A673 (cell line): ENCODE data around the gene SIVA1. TPM values are rescaled to one million over a fixed set of nuclear protein-coding genes. Genes with fewer than 3 reads are reported as not detected.

Experiments
- BruUV-seq: library from RNA; stranded (reverse); fragments of 400-500 nt; replicated peaks from 2 replicates; lab custom pipeline; 2021; lab: Mats Ljungman, UMichigan
- CTCF ChIA-PET: fragments of 300-600 bp; sonication (Branson Sonifier 250); formaldehyde crosslinking; loops from one replicate; lab custom pipeline; 2022; ENCODE audit warnings: antibody characterized with exemption; lab: Charles Lee
- POLR2A ChIA-PET: fragments of 300-600 bp; sonication (Branson Sonifier 250); formaldehyde crosslinking; loops from one replicate; lab custom pipeline; 2022; ENCODE audit warnings: antibody characterized with exemption; ENCODE audit not compliant: low non-redundant PET; lab: Charles Lee
- DNase-seq: peaks from one replicate; pipeline ENCODE4 v3.0.0-alpha.2; 2015; ENCODE audit warnings: low spot score
- H3K27ac ChIP-seq: fragments of 200-600 bp; sonication (generic); 2 replicates; pipeline ENCODE4 v1.5.1; 2016; ENCODE audit warnings: mixed run types, low read depth, mild to moderate bottlenecking, mixed read lengths, antibody characterized with exemption, low read length; ENCODE audit not compliant: poor library complexity, severe bottlenecking
- H3K27me3 ChIP-seq: fragments of 200-600 bp; sonication (generic); replicated peaks from 2 replicates; pipeline ENCODE4 v1.6.1; 2017; ENCODE audit warnings: mixed run types, low read depth, mild to moderate bottlenecking, mixed read lengths, antibody characterized with exemption, low read length; ENCODE audit not compliant: insufficient read depth, poor library complexity
- H3K36me3 ChIP-seq: fragments of 200-600 bp; sonication (generic); 2 replicates; pipeline ENCODE4 v1.6.1; 2016; ENCODE audit warnings: mixed run types, mild to moderate bottlenecking, mixed read lengths, antibody characterized with exemption, low read length; ENCODE audit not compliant: insufficient read depth, poor library complexity, severe bottlenecking
- H3K4me1 ChIP-seq: fragments of 200-600 bp; sonication (generic); 2 replicates; pipeline ENCODE4 v1.6.1; 2017; ENCODE audit warnings: mixed run types, mild to moderate bottlenecking, mixed read lengths, antibody characterized with exemption, low read length; ENCODE audit not compliant: insufficient read depth, poor library complexity, severe bottlenecking
- H3K4me3 ChIP-seq: fragments of 200-600 bp; sonication (generic); 2 replicates; pipeline ENCODE4 v1.5.1; 2016; ENCODE audit warnings: low read depth, mixed run types, mild to moderate bottlenecking, mixed read lengths, low read length; ENCODE audit not compliant: poor library complexity, severe bottlenecking
- H3K9me3 ChIP-seq: fragments of 200-600 bp; sonication (generic); 2 replicates; pipeline ENCODE4 v1.6.1; 2016; ENCODE audit warnings: mixed run types, low read depth, mild to moderate bottlenecking, mixed read lengths, antibody characterized with exemption, low read length; ENCODE audit not compliant: poor library complexity, severe bottlenecking
- CTCF ChIP-seq: fragments of 300-800, 200-600 bp; sonication (generic); conservative IDR thresholded peaks from 2 replicates; pipeline ENCODE4 v1.5.1; 2017; ENCODE audit warnings: low read depth, mild to moderate bottlenecking, antibody characterized with exemption, low read length, moderate library complexity, mixed read lengths
- EZH2 ChIP-seq: fragments of 200-600 bp; sonication (generic); IDR thresholded peaks from 2 replicates; pipeline ENCODE4 v1.6.1; 2017; ENCODE audit warnings: borderline replicate concordance, low read depth, mild to moderate bottlenecking, mixed read lengths, antibody characterized with exemption, low read length; ENCODE audit not compliant: poor library complexity, severe bottlenecking
- intact Hi-C: fragments of 100-400 bp; cut with micrococcal nuclease; formaldehyde crosslinking; loops from one replicate; pipeline ENCODE4 v1.10.0; 2022; ENCODE audit not compliant: unreplicated experiment
- total RNA-seq: library from RNA; stranded (reverse); gene quantifications from 2 replicates; pipeline ENCODE4 v1.2.3, GENCODE V29; 2021

The SIVA1 gene
- total RNA-seq, 1 experiment from 2014 or later = 79.6 TPM

GRCh38 chr14:104782086-104782807 lies 29.3 kb downstream of the SIVA1 start:
- H3K9me3 ChIP-seq = no peaks in the 10 kb centered on the region
- no peak overlapping the region for H3K27ac ChIP-seq
- CTCF ChIA-PET = no interaction called here
- no peak overlapping the region for H3K4me3 ChIP-seq
- POLR2A ChIA-PET = no interaction called here
- no peaks in the 10 kb centered on the region for H3K36me3 ChIP-seq
- DNase-seq = no peak
- TF ChIP-seq EZH2 (no peak), CTCF (no peak)
- BruUV-seq = no TSS peak
- intact Hi-C loops = no loop called here
- H3K4me1 ChIP-seq = no peaks in the 10 kb centered on the region
- H3K27me3 ChIP-seq = no peaks in the 10 kb centered on the region

GRCh38 chr14:104782808-104783139 lies 29.8 kb downstream of the SIVA1 start:
- H3K36me3 ChIP-seq = no peaks in the 10 kb centered on the region
- H3K4me1 ChIP-seq = no peaks in the 10 kb centered on the region
- intact Hi-C loops = no loop called here
- no peaks in the 10 kb centered on the region for H3K9me3 ChIP-seq
- CTCF ChIA-PET = no interaction called here
- no peak overlapping the region for H3K4me3 ChIP-seq
- BruUV-seq = no TSS peak
- POLR2A ChIA-PET = no interaction called here
- DNase-seq = no peak
- TF ChIP-seq CTCF (no peak), EZH2 (no peak)
- H3K27me3 ChIP-seq = no peaks in the 10 kb centered on the region
- H3K27ac ChIP-seq = no peak overlapping the region

- intact Hi-C loops = no loop called here
- DNase-seq = no peak
- Histone ChIP-seq H3K36me3 (no peaks in the 10 kb centered on the region), H3K4me1 (no peaks in the 10 kb centered on the region), H3K4me3 (no peak overlapping the region), H3K27ac (no peak overlapping the region), H3K27me3 (no peaks in the 10 kb centered on the region), H3K9me3 (no peaks in the 10 kb centered on the region)
- no TSS peak for BruUV-seq
- ChIA-PET POLR2A (no interaction called here), CTCF (no interaction called here)
- no peak for TF ChIP-seq CTCF
Observed at GRCh38 chr14:104783484-104784217, 30.7 kb downstream of the SIVA1 start.
